Mucosa of stomach (tissue), 1 donor: ENCODE results near the gene GADD45A.

ENCODE experiments used
- H3K27me3 ChIP-seq: one replicate; pipeline ENCODE4 v1.7.0; 2013; ENCODE audit warnings: mild to moderate bottlenecking, low read length; ENCODE audit not compliant: control insufficient read depth, insufficient read depth
- H3K36me3 ChIP-seq: one replicate; pipeline ENCODE4 v1.7.0; 2013; ENCODE audit warnings: low read length; ENCODE audit not compliant: control insufficient read depth, insufficient read depth
- H3K4me1 ChIP-seq: one replicate; pipeline ENCODE4 v1.7.0; 2013; ENCODE audit warnings: mild to moderate bottlenecking, low read length; ENCODE audit not compliant: control insufficient read depth, insufficient read depth
- H3K4me3 ChIP-seq: one replicate; pipeline ENCODE4 v1.7.0; 2013; ENCODE audit warnings: low read length
- H3K9ac ChIP-seq: one replicate; pipeline ENCODE4 v1.7.0; 2013; ENCODE audit warnings: mild to moderate bottlenecking, low read length, moderate library complexity
- H3K9me3 ChIP-seq: one replicate; pipeline ENCODE4 v1.7.0; 2013; ENCODE audit warnings: mild to moderate bottlenecking, low read length, moderate library complexity; ENCODE audit not compliant: control insufficient read depth
- donor health status: Pancreatic carcinoma.

The GADD45A gene

DNA sequence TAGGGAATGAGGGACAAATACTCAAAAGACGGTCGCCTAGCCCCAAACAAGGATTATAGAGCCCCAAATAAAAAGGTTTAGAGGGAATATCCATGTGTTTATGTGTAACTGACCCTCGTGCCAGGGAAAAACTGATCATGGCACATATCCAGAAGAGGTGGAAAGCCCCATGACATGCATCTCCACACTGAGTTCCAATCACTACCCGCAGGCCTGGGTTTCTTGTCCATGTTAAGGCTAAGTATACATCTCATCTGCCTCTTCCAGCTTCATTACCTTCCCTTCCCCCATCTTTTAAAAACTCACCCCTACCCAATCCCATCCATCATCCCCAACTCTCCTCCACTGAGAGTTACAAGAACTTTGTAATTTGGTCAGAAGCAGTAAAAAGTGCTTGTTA lies 15.2 kb downstream of the GADD45A start:
- Histone ChIP-seq H3K4me3 (no peak overlapping the region), H3K27me3 (no peaks in the 10 kb centered on the region), H3K9me3 (no peaks in the 10 kb centered on the region), H3K36me3 (no peaks in the 10 kb centered on the region), H3K9ac (no peak overlapping the region), H3K4me1 (peaks cover 24% of the 10 kb centered on the region)

GRCh38 chr1:67700692-67701410 lies 15.8 kb downstream of the GADD45A start:
- Histone ChIP-seq H3K4me1 (peaks cover 24% of the 10 kb centered on the region), H3K9ac (no peak overlapping the region), H3K36me3 (no peaks in the 10 kb centered on the region), H3K4me3 (no peak overlapping the region), H3K27me3 (no peaks in the 10 kb centered on the region), H3K9me3 (no peaks in the 10 kb centered on the region)

DNA sequence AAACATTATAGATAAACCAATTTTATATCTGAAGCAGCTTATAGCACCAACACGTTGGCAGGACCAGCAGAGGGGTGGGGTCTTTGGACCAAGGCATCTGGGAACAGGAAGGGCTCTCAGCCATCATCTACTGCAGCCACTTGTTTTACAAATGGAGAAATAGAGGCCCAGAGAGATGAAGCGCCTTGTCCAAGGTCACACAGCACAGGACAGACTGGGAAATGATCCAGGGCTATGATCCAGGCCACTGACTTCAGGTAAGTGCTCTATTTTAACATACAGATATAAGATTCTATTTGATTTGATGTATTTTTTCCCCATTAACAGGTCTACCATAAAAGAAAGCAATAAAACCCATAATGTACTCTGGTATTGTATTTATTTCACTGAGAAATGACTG lies 16.9 kb downstream of the GADD45A start:
- H3K4me3 ChIP-seq = no peak overlapping the region
- no peaks in the 10 kb centered on the region for H3K27me3 ChIP-seq
- H3K9me3 ChIP-seq = no peaks in the 10 kb centered on the region
- H3K4me1 ChIP-seq = peaks cover 23% of the 10 kb centered on the region
- H3K9ac ChIP-seq = no peak overlapping the region
- no peaks in the 10 kb centered on the region for H3K36me3 ChIP-seq

DNA sequence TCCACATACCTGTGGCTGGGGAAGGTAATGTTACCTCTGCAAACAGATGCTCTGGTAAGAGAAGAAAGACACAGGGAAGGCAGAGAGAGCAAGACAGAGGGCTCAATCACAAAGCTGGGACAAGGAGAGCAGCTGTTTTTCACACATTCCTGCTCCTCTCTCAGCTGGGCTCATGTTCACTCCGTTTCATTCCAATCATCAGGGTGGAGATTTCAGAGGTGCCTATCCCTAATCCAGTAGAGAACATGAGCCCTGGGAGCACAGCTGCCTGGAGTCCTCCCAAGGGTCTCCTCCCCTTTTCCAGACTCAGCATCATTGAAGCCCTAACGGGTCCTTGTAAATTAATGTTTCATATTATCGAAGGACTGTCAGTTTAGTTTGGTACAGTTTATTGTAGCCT lies 19.4 kb downstream of the GADD45A start:
- peaks cover 34% of the 10 kb centered on the region for H3K4me1 ChIP-seq
- H3K4me3 ChIP-seq = no peak overlapping the region
- no peaks in the 10 kb centered on the region for H3K27me3 ChIP-seq
- no peaks in the 10 kb centered on the region for H3K9me3 ChIP-seq
- no peak overlapping the region for H3K9ac ChIP-seq
- no peaks in the 10 kb centered on the region for H3K36me3 ChIP-seq

DNA sequence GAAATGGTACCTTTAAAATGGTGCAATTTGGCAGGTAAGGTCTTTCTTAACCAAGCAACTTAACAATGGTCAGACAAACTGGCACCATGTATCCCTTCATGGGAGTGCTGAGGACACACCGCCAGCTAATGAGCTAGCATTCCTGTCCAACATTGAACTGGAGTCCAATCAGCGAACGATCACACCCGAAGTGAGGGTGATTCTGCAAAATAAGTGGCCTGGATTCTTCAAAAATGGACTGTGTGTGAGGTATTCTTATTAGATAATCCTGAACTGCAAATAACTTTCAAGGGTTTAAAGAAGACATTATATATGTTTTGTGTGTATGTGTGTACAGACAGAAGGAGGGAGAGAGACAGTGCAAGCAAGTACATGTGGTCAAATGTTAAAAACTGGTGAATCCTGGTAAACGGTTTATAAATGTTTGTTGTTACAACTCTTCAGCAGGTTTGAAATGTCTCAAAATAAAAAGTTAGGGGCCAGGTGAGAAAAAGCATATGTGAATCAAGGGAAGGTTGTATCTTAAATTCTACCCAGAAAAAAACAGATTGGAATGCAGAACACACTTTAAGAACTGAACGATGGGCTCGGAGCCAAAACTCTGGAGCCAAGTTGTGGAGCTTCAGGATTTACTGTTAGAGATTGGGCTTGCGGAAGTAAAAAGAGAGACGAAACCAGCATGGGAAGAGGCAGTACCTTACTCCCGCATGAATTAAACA lies 20.9 kb downstream of the GADD45A start:
- no peak overlapping the region for H3K4me3 ChIP-seq
- H3K4me1 ChIP-seq = peaks cover 36% of the 10 kb centered on the region
- no peaks in the 10 kb centered on the region for H3K36me3 ChIP-seq

GRCh38 chr1:67708606-67709005 lies 23.6 kb downstream of the GADD45A start:
- H3K9me3 ChIP-seq = no peaks in the 10 kb centered on the region
- peaks cover 55% of the 10 kb centered on the region for H3K4me1 ChIP-seq
- no peak overlapping the region for H3K9ac ChIP-seq
- H3K27me3 ChIP-seq = no peaks in the 10 kb centered on the region
- no peak overlapping the region for H3K4me3 ChIP-seq
- H3K36me3 ChIP-seq = no peaks in the 10 kb centered on the region

More for the DNA sequence above, 20.9 kb downstream of the GADD45A start:
- Histone ChIP-seq H3K9ac (no peak overlapping the region), H3K9me3 (no peaks in the 10 kb centered on the region), H3K27me3 (no peaks in the 10 kb centered on the region)

- peaks cover 70% of the 10 kb centered on the region for H3K4me1 ChIP-seq
- no peaks in the 10 kb centered on the region for H3K9me3 ChIP-seq
- peak overlapping the region; percentile 38 for H3K9ac ChIP-seq
- H3K27me3 ChIP-seq = no peaks in the 10 kb centered on the region
- no peaks in the 10 kb centered on the region for H3K36me3 ChIP-seq
- peak overlapping the region; percentile 9 for H3K4me3 ChIP-seq
Measured at GRCh38 chr1:67710417-67710816, 25.4 kb downstream of the GADD45A start.

GRCh38 chr1:67711158-67711854 lies 26.3 kb downstream of the GADD45A start:
- Histone ChIP-seq H3K36me3 (no peaks in the 10 kb centered on the region), H3K27me3 (no peaks in the 10 kb centered on the region), H3K4me3 (no peak overlapping the region), H3K9me3 (no peaks in the 10 kb centered on the region), H3K4me1 (peaks cover 71% of the 10 kb centered on the region), H3K9ac (peak overlapping the region; percentile 38)

GRCh38 chr1:67711855-67712212 lies 26.8 kb downstream of the GADD45A start:
- Histone ChIP-seq H3K4me3 (no peak overlapping the region), H3K9ac (peak overlapping the region; percentile 38), H3K27me3 (no peaks in the 10 kb centered on the region), H3K9me3 (no peaks in the 10 kb centered on the region), H3K4me1 (peaks cover 77% of the 10 kb centered on the region), H3K36me3 (no peaks in the 10 kb centered on the region)

DNA sequence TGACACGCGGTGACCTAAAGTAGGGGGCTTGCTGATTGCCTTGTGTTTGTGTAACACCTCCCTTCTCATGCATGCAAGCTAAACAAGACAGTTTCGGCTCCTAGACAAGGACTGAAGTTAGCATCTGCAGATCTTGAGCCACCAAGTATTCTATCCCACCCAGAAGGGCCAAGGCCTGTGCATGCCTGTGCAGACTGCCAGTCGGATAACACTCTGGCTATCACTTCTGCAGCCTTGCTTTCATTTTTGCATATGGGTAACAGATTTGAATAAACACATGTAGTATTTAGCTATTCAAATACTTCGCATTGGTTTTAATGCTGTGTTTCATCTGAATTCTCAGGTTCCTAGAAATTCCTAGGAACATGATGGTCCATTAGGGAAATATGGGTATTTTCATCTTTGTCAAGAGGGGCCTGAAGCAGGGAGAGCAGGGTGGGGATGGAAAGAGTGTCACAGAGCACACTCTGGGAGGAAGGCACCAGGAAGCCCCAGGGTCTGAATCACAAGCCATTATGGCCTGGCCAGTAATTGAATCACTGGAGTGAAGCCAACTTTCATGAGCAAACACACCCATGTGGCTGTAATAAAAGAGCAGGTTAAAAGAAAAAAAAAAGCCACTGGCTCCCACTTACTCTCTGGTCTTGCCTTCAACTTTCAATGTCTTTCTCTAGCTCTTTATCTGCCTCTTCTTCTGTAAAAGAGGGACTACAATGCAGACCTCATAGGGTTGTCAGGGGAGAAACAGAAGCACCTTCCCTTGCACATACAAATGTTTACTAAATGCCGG lies 28.3 kb downstream of the GADD45A start:
- Histone ChIP-seq H3K36me3 (no peaks in the 10 kb centered on the region), H3K4me1 (peaks cover 71% of the 10 kb centered on the region), H3K27me3 (no peaks in the 10 kb centered on the region), H3K9me3 (no peaks in the 10 kb centered on the region), H3K9ac (peak overlapping the region; percentile 25), H3K4me3 (no peak overlapping the region)

GRCh38 chr1:67715819-67716218 lies 30.8 kb downstream of the GADD45A start:
- Histone ChIP-seq H3K36me3 (no peaks in the 10 kb centered on the region), H3K4me1 (peaks cover 62% of the 10 kb centered on the region), H3K9ac (no peak overlapping the region), H3K4me3 (no peak overlapping the region), H3K9me3 (no peaks in the 10 kb centered on the region), H3K27me3 (no peaks in the 10 kb centered on the region)
